HG02759 (cell line): Measurements from ENCODE around the gene ENAM.
A peak's percentile ranks its signal among the peaks of the same experiment; 100 is the strongest.
"Not testable (repeated sequence)": the region's sequence is repeated elsewhere in the genome, so short reads cannot be mapped to it uniquely, and the experiment has no call there.

Experiments used
- ATAC-seq: cut with Tn5 transposase; IDR thresholded peaks from one replicate; pipeline ENCODE4 v1.9.1; 2021; ENCODE audit warnings: mild to moderate bottlenecking, moderate library complexity; ENCODE audit not compliant: unreplicated experiment

ENAM gene

GRCh38 chr4:70674191-70674590 lies 45.6 kb downstream of the ENAM start:
- ATAC-seq, result no peak

- no peak for ATAC-seq
Observed at GRCh38 chr4:70674731-70675130, 46.2 kb downstream of the ENAM start.

DNA sequence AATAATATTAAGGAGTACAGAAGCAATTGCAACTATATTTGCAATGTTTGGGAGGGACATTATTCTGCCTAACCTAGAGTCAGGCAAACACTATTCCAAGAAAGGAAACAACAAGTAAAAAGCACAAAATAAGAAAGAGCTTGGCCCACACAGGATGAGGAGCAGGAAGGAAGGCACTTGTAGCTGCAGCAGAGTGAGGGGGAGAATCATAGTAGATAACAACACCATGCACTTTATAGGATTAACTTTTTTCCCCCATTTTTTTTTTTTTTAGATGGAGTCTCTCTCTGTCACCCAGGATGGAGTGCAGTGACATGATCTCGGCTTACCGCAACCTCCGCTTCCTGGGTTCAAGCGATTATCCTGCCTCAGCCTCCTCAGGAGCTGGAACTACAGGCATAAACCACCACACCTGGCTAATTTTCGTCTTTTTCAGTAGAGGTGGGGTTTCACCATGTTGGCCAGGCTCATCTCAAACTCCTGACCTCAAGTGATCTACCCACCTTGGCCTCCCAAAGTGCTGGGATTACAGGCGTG lies 48.1 kb downstream of the ENAM start:
- ATAC-seq, result no peak

GRCh38 chr4:70678383-70678999 lies 49.9 kb downstream of the ENAM start:
- peak; percentile 78 for ATAC-seq

DNA sequence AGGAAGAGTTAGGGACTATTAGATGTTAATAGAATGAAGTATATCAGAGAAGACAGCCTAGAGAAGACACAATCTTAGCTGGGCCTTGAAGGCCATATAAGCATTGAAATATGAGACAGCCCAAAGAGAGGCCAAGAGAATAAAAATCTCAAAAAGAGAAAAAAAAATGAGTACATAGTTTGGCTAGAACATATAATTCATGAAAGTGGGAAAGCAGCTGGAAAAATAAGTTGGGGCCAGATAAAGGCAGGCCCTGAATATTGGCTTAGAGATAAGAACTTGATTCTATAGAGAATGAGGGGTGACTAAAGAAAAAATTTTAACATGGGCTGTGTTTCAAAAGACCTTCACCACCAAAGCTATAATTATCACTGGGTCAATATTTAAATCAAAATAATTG lies 52.4 kb downstream of the ENAM start:
- ATAC-seq, result no peak

GRCh38 chr4:70681704-70682103 lies 53.2 kb downstream of the ENAM start:
- no peak for ATAC-seq

DNA sequence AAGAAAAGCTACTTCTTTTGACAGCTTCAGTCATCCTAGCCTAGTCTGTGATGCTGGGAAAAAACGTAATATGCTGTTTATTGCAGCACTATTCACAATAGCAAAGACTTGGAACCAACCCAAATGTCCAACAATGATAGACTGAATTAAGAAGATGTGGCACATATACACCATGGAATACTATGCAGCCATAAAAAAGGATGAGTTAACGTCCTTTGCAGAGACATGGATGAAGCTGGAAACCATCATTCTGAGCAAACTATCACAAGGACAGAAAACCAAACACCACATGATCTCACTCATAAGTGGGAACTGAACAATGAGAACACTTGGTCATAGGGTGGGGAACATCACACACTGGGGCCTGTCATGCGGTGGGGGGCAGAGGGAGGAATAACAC lies 53.6 kb downstream of the ENAM start:
- not testable (repeated sequence) for ATAC-seq

- ATAC-seq, result no peak
Observed at GRCh38 chr4:70687392-70687791, 58.8 kb downstream of the ENAM start.

GRCh38 chr4:70687821-70688794 lies 59.6 kb downstream of the ENAM start, which contains the start of gene UTP3:
UTP3 (plus strand) TSS chr4:70688532; CDS start chr4:70688678, 146 bp downstream.
- peak; percentile 94 for ATAC-seq

GRCh38 chr4:70688795-70689231 lies 60.3 kb downstream of the ENAM start:
- no peak for ATAC-seq

DNA sequence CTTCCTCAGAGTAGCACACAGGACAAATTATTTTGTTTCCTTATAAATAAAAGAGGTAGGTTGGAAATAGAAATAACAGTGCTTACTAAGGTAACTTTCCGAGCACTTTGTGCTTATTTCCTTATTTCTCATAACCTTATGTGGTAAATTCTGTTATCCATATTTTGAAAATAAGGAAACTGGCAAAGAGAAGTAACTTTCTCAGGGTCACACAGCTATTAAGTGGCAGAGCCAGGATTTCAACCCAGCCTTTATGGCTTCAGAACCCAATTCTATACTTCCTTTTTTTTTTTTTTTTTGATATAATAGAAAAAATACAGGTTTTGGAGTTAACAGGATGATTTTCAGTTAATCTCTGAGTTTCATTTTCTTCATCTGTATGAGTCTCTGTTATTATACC lies 63.1 kb downstream of the ENAM start:
- ATAC-seq, result no peak

DNA sequence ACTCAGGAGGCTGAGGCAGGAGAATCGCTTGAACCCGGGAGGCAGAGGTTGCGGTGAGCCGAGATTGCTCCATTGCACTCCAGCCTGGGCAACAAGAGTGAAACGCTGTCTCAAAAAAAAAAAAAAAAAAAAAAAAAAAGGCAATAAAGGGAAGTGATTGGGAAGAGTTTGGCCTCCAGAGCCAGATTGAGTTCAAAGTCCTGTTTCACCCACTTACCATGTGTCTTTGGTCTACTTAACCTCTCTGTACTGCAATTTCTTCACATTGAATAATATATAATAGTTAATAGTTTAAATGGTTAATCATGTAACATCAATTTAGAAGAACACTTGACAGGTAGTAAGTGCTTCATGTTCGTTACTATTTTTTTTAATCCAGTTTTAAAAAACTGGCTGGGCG lies 66.1 kb downstream of the ENAM start:
- ATAC-seq, result not testable (repeated sequence)
